Measurements from ENCODE around the gene HRH3. TPM values are rescaled to one million over a fixed set of nuclear protein-coding genes. Genes with fewer than 3 reads are reported as not detected.
A peak's percentile ranks its signal among the peaks of the same experiment; 100 is the strongest.

HRH3 gene
- total RNA-seq, 1 donor from 2014 or later = not detected

DNA sequence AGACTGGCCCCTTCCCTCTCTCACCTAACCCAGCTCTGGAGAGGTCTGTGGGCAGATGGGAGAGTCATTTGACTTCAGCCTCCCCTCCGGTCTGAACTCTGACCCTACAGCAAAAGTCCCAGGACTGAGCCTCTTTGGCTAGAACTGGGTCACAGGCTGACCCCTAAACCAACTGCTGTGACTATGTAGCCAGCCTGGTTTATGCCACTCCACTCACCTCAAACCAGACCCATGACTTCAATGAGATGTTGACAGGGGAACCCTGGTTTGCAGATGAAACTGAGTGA lies 17.4 kb upstream of the HRH3 start:
- TF ChIP-seq, protein P1, sequence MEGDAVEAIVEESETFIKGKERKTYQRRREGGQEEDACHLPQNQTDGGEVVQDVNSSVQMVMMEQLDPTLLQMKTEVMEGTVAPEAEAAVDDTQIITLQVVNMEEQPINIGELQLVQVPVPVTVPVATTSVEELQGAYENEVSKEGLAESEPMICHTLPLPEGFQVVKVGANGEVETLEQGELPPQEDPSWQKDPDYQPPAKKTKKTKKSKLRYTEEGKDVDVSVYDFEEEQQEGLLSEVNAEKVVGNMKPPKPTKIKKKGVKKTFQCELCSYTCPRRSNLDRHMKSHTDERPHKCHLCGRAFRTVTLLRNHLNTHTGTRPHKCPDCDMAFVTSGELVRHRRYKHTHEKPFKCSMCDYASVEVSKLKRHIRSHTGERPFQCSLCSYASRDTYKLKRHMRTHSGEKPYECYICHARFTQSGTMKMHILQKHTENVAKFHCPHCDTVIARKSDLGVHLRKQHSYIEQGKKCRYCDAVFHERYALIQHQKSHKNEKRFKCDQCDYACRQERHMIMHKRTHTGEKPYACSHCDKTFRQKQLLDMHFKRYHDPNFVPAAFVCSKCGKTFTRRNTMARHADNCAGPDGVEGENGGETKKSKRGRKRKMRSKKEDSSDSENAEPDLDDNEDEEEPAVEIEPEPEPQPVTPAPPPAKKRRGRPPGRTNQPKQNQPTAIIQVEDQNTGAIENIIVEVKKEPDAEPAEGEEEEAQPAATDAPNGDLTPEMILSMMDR (IDR thresholded peaks at IDR 0.05) = no peak
- Mint-ChIP-seq H3K9me3 (no peaks in the 10 kb centered on the region), H3K27ac (peak overlapping the region; percentile 89), H3K4me1 (peaks cover 30% of the 10 kb centered on the region), H3K4me3 (no peak overlapping the region), H3K36me3 (ENCODE audit: low read depth) (peaks cover 12% of the 10 kb centered on the region), H3K27me3 (no peaks in the 10 kb centered on the region)
- ATAC-seq (ENCODE audit: low read depth) = no peak
- ChIA-PET CTCF (no interaction called here), POLR2A (interaction anchor here (0.6 to 0.8 kb wide), 2 partner anchors 36 to 53 kb away, joined by 3 to 4 read pairs; no protein-coding TSS in a partner anchor)
- intact Hi-C loops (cut with micrococcal nuclease) = loop anchor here (5.0 kb wide), 2 partner anchors 35 to 405 kb away; partner anchors contain the start of gene SLCO4A1
- DNase-seq = no peak

DNA sequence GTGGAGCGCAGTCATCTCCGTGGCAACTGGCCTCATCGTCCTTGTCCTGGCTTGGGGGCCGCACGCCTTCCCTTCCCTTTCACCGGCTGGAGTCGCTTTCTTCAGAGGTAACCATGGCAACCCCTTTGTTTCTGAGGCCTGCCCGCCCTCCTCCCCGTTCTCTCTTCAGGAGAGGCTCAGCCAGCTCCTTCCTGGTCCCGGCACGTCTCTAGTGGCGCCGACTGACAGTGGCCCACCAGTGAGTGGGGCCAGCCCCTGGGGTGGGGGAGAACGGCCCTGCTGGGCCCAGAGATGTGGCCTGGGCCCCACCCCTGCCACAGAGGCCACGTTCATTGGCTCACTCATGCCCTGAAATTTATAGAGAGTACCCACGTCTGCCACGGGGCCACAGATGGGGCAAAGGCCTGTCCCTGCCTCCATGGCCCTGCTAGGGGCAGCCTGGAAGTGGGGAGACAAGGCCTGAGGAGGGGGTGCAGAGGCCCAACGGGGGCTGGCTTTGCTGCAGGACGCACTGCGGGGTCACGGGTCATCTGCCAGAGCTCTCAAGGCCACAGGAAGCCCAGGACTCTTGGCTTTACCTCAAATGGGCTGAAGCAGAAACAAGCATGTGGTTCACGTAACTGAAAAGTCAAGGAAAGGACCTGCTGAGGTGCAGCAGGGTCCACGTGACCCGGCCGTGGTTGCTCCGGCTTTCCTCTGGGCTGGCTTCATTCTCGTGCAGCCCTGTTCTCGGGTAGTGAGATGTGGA lies 16.9 kb upstream of the HRH3 start:
- TF ChIP-seq, protein P1 (IDR thresholded peaks at IDR 0.05) = no peak
- no peak for DNase-seq
- H3K4me3 Mint-ChIP-seq = no peak overlapping the region
- H3K27me3 Mint-ChIP-seq = no peaks in the 10 kb centered on the region
- no peak for ATAC-seq (ENCODE audit: low read depth)
- peaks cover 29% of the 10 kb centered on the region for H3K4me1 Mint-ChIP-seq
- H3K9me3 Mint-ChIP-seq = no peaks in the 10 kb centered on the region
- intact Hi-C loops (cut with micrococcal nuclease) = loop anchor here (5.0 kb wide), 2 partner anchors 35 to 405 kb away; partner anchors contain the start of gene SLCO4A1
- peaks cover 7% of the 10 kb centered on the region for H3K36me3 Mint-ChIP-seq (ENCODE audit: low read depth)
- CTCF ChIA-PET = no interaction called here
- POLR2A ChIA-PET = interaction anchor here (0.6 to 0.8 kb wide), 2 partner anchors 35 to 54 kb away, joined by 3 to 4 read pairs; no protein-coding TSS in a partner anchor
- H3K27ac Mint-ChIP-seq = no peak overlapping the region

GRCh38 chr20:62236200-62236599 lies 16.1 kb upstream of the HRH3 start:
- ATAC-seq (ENCODE audit: low read depth) = no peak
- H3K27me3 Mint-ChIP-seq = no peaks in the 10 kb centered on the region
- POLR2A ChIA-PET = no interaction called here
- no peaks in the 10 kb centered on the region for H3K9me3 Mint-ChIP-seq
- intact Hi-C loops (cut with micrococcal nuclease) = loop anchor here (5.0 kb wide), 2 partner anchors 34 to 406 kb away; partner anchors contain the start of gene SLCO4A1
- no peak overlapping the region for H3K4me3 Mint-ChIP-seq
- DNase-seq = no peak
- CTCF ChIA-PET = interaction anchor here (0.7 kb wide), 1 partner anchor 104 kb away, joined by 3 read pairs; no protein-coding TSS in a partner anchor
- H3K27ac Mint-ChIP-seq = no peak overlapping the region
- TF ChIP-seq, protein P1 (IDR thresholded peaks at IDR 0.05) = no peak
- no peaks in the 10 kb centered on the region for H3K36me3 Mint-ChIP-seq (ENCODE audit: low read depth)
- peaks cover 21% of the 10 kb centered on the region for H3K4me1 Mint-ChIP-seq

DNA sequence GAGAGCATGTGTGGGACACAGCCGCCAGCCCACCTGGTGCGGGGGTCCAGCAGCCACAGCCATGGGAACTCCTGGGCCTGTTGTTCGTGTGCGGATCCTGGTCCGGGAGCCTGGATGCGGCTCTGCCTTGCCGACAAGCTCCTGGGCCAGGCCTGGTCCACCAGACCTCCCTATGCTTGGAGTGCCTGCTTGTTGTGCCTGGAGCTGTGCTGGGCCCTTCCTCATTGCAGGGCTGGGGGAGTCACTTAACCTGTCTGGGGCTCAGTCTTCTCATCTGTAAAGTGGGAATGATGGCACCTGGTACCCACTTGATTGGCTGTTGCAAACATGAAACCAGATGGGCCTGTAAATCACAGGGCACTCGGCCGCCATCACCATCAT lies 15.7 kb upstream of the HRH3 start:
- DNase-seq (no peak), ATAC-seq (ENCODE audit: low read depth) (no peak)
- Mint-ChIP-seq H3K27me3 (no peaks in the 10 kb centered on the region), H3K36me3 (ENCODE audit: low read depth) (no peaks in the 10 kb centered on the region), H3K27ac (no peak overlapping the region), H3K9me3 (no peaks in the 10 kb centered on the region), H3K4me3 (no peak overlapping the region), H3K4me1 (peaks cover 21% of the 10 kb centered on the region)
- intact Hi-C loops (cut with micrococcal nuclease) = loop anchor here (5.0 kb wide), 2 partner anchors 33 to 407 kb away; partner anchors contain the start of gene SLCO4A1
- ChIA-PET CTCF (interaction anchor here (0.7 kb wide), 1 partner anchor 103 kb away, joined by 3 read pairs; no protein-coding TSS in a partner anchor), POLR2A (no interaction called here)
- TF ChIP-seq, protein P1 (IDR thresholded peaks at IDR 0.05) = no peak

- no peaks in the 10 kb centered on the region for H3K36me3 Mint-ChIP-seq (ENCODE audit: low read depth)
- ATAC-seq (ENCODE audit: low read depth) (no peak), DNase-seq (no peak)
- H3K4me3 Mint-ChIP-seq = no peak overlapping the region
- ChIA-PET POLR2A (no interaction called here), CTCF (interaction anchor here (0.7 kb wide), 1 partner anchor 103 kb away, joined by 3 read pairs; no protein-coding TSS in a partner anchor)
- intact Hi-C loops (cut with micrococcal nuclease) = loop anchor here (5.0 kb wide), 2 partner anchors 33 to 407 kb away; partner anchors contain the start of gene SLCO4A1
- peaks cover 20% of the 10 kb centered on the region for H3K4me1 Mint-ChIP-seq
- no peak overlapping the region for H3K27ac Mint-ChIP-seq
- TF ChIP-seq, protein P1 (IDR thresholded peaks at IDR 0.05) = no peak
- H3K27me3 Mint-ChIP-seq = no peaks in the 10 kb centered on the region
- H3K9me3 Mint-ChIP-seq = no peaks in the 10 kb centered on the region
These were observed 15.1 kb upstream of the HRH3 start for GRCh38 chr20:62235001-62235776.

All from activated B cell treated with CpG ODN at 0.5 μM for 24 hours (primary cell).